ENCODE results near the gene OR51S1.
A peak's percentile ranks its signal among the peaks of the same experiment; 100 is the strongest.
"Not testable (repeated sequence)": the region's sequence is repeated elsewhere in the genome, so short reads cannot be mapped to it uniquely, and the experiment has no call there.

The OR51S1 gene, protein sequence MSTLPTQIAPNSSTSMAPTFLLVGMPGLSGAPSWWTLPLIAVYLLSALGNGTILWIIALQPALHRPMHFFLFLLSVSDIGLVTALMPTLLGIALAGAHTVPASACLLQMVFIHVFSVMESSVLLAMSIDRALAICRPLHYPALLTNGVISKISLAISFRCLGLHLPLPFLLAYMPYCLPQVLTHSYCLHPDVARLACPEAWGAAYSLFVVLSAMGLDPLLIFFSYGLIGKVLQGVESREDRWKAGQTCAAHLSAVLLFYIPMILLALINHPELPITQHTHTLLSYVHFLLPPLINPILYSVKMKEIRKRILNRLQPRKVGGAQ

DNA sequence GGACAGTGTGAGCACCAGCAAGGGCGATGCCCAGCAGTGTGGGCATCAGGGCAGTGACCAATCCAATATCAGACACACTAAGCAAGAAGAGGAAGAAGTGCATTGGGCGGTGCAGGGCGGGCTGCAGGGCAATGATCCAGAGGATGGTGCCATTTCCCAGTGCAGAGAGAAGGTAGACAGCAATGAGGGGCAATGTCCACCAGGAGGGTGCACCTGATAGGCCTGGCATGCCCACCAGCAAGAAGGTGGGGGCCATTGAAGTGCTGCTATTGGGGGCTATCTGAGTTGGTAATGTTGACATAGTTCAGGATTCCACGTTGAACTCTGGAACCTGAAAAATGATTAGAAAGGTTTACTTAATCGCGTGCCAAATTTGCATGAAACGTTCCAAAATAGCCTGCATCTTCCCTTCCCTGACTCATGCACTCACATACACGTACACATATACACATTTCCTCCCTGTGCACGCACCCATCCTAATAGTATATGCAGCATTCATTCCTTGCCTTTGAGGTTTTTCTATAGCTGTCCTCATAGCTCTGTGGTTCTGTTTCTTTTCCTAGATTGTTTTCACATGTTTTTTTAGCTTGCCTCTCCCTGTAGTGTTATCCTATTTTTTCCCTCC is at the start of gene OR51S1:
Gene OR51S1, minus strand, starts transcription at position 301 of the 625 bp plus-strand sequence. Its CDS starts 0 bp downstream, at position 301.
- no peak for DNase-seq

DNA sequence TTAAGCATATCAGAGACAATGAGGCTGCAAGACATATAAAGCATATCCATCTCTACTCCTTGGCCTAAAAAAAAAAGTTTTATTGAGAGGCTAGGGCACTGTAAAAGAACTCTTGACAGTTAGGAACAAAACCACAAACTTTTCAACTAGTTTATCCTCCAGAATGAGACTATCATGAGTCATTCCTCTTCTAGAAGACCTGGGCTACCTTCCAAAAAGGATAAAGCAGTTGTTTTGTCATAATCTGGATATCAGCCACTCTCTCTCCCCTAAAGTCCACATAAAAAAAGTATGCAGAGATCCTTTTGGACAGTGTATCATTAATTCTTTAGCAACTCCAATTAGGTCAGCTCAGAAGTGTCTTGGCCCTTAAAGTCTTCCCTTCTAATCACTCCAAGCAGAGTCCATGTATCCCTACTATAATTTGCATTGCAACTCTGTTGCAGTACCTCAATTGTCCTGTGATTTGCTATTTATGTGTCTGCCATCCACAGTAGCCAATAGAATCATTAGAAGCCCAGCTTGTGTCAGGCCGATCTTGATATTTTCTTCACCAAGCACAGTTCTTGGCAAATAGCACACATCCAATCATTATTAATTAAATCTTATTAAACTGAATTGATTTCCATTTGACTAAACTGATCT is 43.1 kb upstream of the OR51S1 start:
- DNase-seq = peak; percentile 94

DNA sequence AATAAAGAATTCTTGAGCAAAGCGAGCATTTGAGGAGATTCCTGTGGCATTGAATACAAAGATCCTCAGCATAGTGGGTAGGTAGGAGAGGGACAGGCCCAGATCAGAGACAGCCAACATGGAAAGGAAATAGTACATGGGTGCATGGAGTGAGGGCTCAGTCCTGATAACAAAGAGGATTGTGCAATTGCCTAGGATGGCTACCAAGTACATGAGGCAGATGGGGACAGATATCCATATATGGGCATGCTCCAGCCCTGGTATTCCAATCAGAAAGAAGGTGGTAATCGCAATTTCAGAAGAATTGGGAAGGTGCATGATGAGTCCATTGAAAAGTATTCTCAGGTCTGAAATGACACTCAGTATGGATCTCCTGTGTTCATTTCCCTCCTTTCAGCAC is 41.3 kb upstream of the OR51S1 start:
- DNase-seq = no peak

DNA sequence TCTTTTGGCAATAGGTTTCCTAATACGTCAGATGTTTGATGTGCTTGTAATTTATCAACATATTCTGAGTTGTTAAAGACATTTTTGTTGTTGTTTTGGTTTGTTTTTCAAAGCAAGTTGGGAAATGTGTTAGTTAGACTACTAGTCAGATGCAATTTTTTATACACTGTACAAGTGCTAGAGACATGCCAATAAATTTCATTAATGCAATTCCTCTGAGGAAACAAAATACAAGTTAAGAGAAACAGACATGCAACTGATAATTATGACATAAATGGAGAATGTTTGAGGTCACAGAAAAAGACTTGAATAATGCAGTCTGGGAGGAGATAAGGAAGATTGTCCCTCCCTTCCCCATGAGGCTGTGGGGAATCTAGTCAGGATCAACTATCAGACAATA is 38.6 kb upstream of the OR51S1 start:
- DNase-seq = peak; percentile 2

DNA sequence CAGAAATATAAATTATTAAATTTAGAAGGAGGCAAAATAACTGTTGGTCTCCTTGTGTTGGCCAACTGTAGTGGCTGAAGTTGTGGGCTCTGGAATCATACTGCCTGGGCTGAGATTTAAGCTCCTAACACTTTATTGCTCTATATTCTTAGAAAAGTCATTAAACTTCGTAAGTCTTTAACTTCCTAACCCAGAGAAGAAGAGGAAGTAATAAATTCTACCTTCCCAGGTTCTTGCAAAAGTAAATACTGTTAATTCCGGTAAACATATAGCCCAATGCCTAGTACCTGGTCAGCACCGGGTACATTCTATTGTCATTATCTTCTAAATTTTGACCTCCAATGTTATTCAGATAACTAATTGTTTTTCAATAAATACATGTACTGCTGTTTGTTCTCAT is 37.2 kb upstream of the OR51S1 start:
- no peak for DNase-seq

GRCh38 chr11:4884361-4884760 is 35.4 kb upstream of the OR51S1 start:
- DNase-seq = peak; percentile 31

- DNase-seq = no peak
These were observed 33.5 kb upstream of the OR51S1 start for GRCh38 chr11:4882543-4882942.

GRCh38 chr11:4881860-4882500 is 33.0 kb upstream of the OR51S1 start, which contains the start of gene OR51T1:
TSS of gene OR51T1 (plus strand) at chr11:4881900. CDS start at chr11:4881900, 0 bp downstream.
- DNase-seq = peak; percentile 85

- peak; percentile 6 for DNase-seq
These were observed 32.2 kb upstream of the OR51S1 start for GRCh38 chr11:4881188-4881587.

- DNase-seq = peak; percentile 26
These were observed 16.8 kb upstream of the OR51S1 start for GRCh38 chr11:4865855-4866254.

- no peak for DNase-seq
These were observed 14.9 kb upstream of the OR51S1 start for GRCh38 chr11:4863876-4864275.

DNA sequence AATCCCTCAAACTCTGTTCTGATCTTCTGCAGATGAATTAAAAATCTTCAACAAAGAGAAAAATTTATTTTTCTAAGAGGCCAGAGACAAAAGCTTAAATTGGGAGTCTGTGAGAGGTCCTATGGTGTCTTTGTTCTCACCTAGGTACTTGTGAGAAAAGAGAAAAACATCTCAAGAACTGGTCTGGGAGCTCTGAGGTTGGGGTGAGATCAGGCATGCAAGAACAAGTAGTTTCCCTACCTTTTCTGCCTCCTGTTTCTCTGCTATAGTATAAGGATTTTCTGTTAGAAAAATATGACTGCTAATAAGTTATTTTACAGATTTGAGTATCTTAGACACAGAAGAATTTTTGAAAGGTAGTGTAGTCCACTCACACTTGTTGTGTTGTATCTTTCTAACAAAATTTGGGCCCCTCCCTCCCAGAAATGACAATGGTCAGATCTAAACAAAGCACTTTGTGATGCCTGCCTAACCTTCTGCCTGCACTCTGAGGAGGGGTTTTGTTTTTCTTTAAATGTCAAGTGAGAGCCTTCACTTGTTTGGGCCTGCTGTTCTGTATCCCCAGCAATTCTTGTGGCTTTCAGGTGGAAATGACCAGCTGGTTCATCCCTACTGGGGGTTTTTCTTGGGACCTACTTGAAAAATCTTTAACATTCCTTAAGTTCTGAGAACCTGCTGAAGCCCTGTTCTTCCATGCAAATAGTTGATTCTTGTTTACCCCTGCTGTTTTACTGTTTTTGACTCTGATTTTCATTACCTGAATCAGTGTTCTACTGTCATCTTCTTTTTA is 13.6 kb upstream of the OR51S1 start:
- no peak for DNase-seq

GRCh38 chr11:4854286-4854685 is 5.3 kb upstream of the OR51S1 start:
- DNase-seq = not testable (repeated sequence)

GRCh38 chr11:4851033-4851432 is 2.0 kb upstream of the OR51S1 start:
- no peak for DNase-seq

DNA sequence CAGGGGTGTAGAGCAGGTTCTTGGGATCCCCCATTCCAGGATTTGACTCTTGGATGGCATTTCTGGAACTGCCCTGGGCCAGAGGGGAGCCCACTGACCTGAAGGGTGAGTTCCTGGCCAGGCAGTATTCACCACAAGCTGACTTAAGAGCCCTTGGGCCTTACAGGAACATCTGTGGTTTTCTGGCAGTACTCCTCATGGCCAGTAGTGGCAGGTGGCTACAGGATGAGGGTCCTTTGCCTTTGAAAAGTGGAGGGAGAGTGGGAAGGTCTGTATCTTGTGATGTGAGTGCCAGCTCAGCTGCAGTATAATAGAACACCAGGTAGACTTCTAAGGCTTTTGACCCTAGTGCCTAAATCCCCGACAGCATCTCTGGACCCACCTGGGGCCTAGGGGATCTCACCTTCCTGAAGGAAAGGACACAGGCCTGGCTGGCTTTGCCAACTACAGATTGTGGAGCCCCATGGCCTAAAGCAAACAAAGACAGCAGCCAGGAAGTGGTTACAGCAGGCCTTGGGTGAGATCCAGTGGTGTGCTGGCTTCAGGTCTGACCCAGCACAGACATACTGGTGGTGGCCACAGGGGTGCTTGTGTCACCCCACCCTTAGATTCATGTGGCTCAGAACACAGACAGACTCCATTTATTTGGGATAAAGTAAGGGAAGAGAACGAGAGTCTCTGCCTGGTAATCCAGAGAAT is 9.0 kb downstream of the OR51S1 start:
- no peak for DNase-seq

DNA sequence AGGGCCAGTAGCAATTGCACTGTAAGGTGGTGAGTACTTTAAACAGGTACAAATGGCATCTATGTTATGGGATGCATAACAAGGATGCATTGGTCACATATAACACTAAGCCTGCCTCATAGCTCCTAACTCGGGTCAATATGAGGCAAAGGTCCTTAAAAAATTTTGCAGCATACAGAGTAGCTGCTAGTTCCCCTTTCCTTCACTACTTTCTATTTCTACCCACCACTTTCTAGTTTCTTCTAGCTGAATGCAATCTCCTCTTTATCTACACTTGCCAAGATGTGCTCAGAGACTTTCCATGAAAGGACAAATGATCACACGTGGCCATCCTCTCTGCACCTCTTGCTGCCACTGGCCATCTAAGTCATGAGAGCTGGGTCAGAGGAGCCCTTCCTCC is 18.1 kb downstream of the OR51S1 start:
- DNase-seq = no peak

- no peak for DNase-seq
These were observed 18.7 kb downstream of the OR51S1 start for GRCh38 chr11:4830346-4830745.

- DNase-seq = peak; percentile 61
These were observed 22.6 kb downstream of the OR51S1 start for GRCh38 chr11:4826425-4826824.

DNA sequence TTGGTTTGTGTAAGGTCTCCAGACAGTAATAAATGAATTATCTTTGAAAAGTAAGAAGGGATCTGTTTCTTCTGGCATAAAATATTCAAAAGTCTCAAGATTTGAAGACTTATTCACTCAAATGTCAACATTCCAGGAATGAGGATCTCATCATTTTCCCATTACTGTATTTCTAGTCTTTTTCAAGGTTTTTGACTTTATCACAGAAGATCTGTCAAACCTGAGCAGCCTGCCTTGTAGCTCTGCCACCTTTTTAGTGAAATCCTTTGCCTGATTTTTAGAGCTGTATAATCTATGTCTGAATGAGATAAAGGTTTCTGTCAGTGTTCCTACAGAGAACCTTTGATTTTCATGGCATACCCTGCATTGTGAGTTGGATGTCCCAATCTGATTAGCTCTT is 23.9 kb downstream of the OR51S1 start:
- DNase-seq = no peak

DNA sequence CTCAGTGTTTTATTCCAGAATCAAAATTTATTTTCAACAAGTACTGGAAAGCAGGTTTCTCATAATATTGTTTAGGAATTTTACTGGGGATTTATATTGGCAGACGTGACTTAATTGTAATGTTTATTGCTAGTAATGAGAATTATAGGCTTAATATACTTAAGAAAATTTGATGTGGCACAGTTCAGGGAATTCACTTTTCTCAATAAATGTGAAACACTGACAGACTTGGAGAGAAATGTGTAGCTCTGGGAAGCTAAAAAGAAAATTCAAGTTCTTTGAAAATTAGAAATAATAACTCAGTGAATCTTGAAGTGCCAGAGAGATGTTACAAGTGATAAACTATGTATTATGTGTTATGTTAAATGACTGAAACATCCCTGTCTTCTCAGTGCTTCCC is 28.0 kb downstream of the OR51S1 start, which contains the start of gene OR51F2:
Gene OR51F2, plus strand, starts transcription at position 301 of the 400 bp plus-strand sequence. CDS start 101 bp downstream, outside the sequence.
- DNase-seq = no peak

- DNase-seq = no peak
These were observed 39.8 kb downstream of the OR51S1 start for GRCh38 chr11:4809246-4809645.

DNA sequence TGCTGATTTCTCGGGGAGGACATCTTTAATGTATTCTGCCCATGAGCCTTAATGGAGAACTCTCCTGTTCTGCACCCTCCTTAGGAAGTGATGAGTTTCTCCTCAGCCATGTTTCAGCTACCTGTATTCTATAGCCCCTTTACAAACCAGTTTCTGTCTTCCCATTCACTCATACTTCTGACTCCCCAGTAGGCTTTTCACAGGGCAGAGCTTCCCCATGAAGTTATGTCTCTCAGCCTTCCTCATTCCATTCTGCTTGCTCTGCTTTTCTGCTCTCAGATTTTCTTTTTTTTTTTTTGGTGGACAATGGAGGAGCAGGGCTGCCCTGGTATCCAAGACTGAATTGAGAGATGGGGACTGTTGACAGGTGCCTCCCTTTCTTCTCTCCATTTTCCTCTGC is 40.5 kb downstream of the OR51S1 start:
- no peak for DNase-seq

Measured in fibroblast of upper back skin (primary cell).